ENCODE data around the gene UBA5.

DNA sequence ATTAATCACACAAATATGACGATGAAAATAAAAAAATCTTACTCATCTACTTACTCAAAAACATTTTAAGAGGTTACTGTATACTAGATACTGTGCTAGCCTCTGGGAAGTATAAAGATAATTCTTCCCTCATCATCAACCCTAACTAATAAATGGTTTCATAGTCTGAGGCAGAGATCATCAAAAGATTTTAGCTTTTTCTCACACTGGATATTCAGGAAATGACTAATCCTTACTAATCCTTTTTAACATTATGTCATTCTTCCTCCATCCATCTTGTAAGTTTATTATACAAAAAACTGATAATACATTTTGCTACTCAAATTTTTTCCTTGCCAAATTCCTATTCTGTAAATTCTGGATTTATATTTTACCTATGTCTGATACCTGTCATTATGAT is 30.2 kb upstream of the UBA5 start:
- TF ChIP-seq MYC (IDR thresholded peaks at IDR 0.05; ENCODE audit: low read depth, low read length) (no peak), POLR2A (IDR thresholded peaks at IDR 0.05; ENCODE audit: extremely low read depth, insufficient read length) (no peak)
- TF ChIP-seq, protein P1, sequence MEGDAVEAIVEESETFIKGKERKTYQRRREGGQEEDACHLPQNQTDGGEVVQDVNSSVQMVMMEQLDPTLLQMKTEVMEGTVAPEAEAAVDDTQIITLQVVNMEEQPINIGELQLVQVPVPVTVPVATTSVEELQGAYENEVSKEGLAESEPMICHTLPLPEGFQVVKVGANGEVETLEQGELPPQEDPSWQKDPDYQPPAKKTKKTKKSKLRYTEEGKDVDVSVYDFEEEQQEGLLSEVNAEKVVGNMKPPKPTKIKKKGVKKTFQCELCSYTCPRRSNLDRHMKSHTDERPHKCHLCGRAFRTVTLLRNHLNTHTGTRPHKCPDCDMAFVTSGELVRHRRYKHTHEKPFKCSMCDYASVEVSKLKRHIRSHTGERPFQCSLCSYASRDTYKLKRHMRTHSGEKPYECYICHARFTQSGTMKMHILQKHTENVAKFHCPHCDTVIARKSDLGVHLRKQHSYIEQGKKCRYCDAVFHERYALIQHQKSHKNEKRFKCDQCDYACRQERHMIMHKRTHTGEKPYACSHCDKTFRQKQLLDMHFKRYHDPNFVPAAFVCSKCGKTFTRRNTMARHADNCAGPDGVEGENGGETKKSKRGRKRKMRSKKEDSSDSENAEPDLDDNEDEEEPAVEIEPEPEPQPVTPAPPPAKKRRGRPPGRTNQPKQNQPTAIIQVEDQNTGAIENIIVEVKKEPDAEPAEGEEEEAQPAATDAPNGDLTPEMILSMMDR (IDR thresholded peaks at IDR 0.05; ENCODE audit: low read depth, low read length), result no peak
